GM12878 (cell line): ENCODE measurements around the gene ATP8A1. TPM values are rescaled to one million over a fixed set of nuclear protein-coding genes. Genes with fewer than 3 reads are reported as not detected.

ENCODE experiments used
- ATAC-seq: fragments of 200-7000 bp; cut with Tn5 transposase; 3 replicates; pipeline ENCODE4 v1.9.1; 2020; ENCODE audit warnings: mild to moderate bottlenecking, moderate library complexity
- BruUV-seq: library from RNA; stranded (reverse); fragments of 400-500 nt; replicated peaks from 2 replicates; lab custom pipeline; 2021; lab: Mats Ljungman, UMichigan
- CTCF ChIA-PET: fragments of 300-600 bp; sonication (Branson Sonifier 250); formaldehyde crosslinking; extraction: SDS; loops from one replicate; lab custom pipeline; 2021; ENCODE audit warnings: inconsistent platforms; lab: Yijun Ruan, JAX
- POLR2A ChIA-PET: fragments of 350-600 bp; formaldehyde crosslinking; extraction: SDS; loops from one replicate; lab custom pipeline; 2021; ENCODE audit warnings: inconsistent platforms; lab: Charles Lee
- RAD21 ChIA-PET: fragments of 300-600 bp; sonication (Branson Sonifier 250); formaldehyde crosslinking; loops from one replicate; lab custom pipeline; 2023; ENCODE audit warnings: antibody characterized with exemption; ENCODE audit not compliant: unreplicated experiment; lab: Charles Lee
- SMC1A ChIA-PET: fragments of 300-600 bp; sonication (Branson Sonifier 250); formaldehyde crosslinking; loops from one replicate; lab custom pipeline; 2023; ENCODE audit not compliant: unreplicated experiment, uncharacterized antibody; lab: Charles Lee
- DNase-seq: peaks from one replicate; pipeline ENCODE4 v3.0.0-alpha.2; 2011; ENCODE audit warnings: low read depth, low spot score
- FAIRE-seq: peaks from 3 replicates; lab custom pipeline; 2011; peaks lifted over from hg19 to GRCh38; lab: Jason Lieb, UNC
- H2AFZ ChIP-seq: 2 replicates; pipeline ENCODE4 v1.6.0; 2011; ENCODE audit warnings: low read depth, low read length, control low read depth; ENCODE audit not compliant: control insufficient read depth
- H3K27ac ChIP-seq: 2 replicates; pipeline ENCODE4 v1.5.1; 2011; ENCODE audit warnings: control low read depth; ENCODE audit not compliant: control insufficient read depth, insufficient read depth
- H3K27me3 ChIP-seq, 2 experiments: replicated peaks in 1 of 2; 2 replicates each; pipeline versions ENCODE4 v1.6.0 to v1.6.1; 2011; ENCODE audit warnings: low read length in 1 of 2; ENCODE audit not compliant: control insufficient read depth in 2 of 2, insufficient read depth in 2 of 2
- H3K36me3 ChIP-seq, 2 experiments: 2 replicates each; pipeline ENCODE4 v1.5.1; 2011; ENCODE audit warnings: low read length in 1 of 2; ENCODE audit not compliant: control insufficient read depth in 2 of 2, insufficient read depth in 2 of 2
- H3K4me1 ChIP-seq: 2 replicates; pipeline ENCODE4 v1.6.1; 2011; ENCODE audit warnings: mild to moderate bottlenecking, low read length, moderate library complexity, mixed read lengths; ENCODE audit not compliant: control insufficient read depth, insufficient read depth
- H3K4me2 ChIP-seq: 2 replicates; pipeline ENCODE4 v1.6.0; 2011; ENCODE audit warnings: control low read depth; ENCODE audit not compliant: control insufficient read depth, insufficient read depth
- H3K4me3 ChIP-seq: fragments of 200-600 bp; sonication (generic); 2 replicates; pipeline ENCODE4 v1.5.1; 2016
- H3K79me2 ChIP-seq: 2 replicates; pipeline ENCODE4 v1.6.0; 2011; ENCODE audit warnings: low read length; ENCODE audit not compliant: control insufficient read depth, insufficient read depth
- H3K9ac ChIP-seq: 2 replicates; pipeline ENCODE4 v1.8.0; 2011; ENCODE audit warnings: low read length, control low read depth, mixed read lengths; ENCODE audit not compliant: control insufficient read depth, insufficient read depth
- H3K9me3 ChIP-seq: replicated peaks from 3 replicates; pipeline ENCODE4 v1.5.1; 2011; ENCODE audit warnings: mild to moderate bottlenecking, low read length; ENCODE audit not compliant: control insufficient read depth, insufficient read depth
- H4K20me1 ChIP-seq: 2 replicates; pipeline ENCODE4 v1.6.0; 2011; ENCODE audit not compliant: control insufficient read depth, insufficient read depth
- KAT2A ChIP-seq: conservative IDR thresholded peaks from 2 replicates; pipeline ENCODE4 v1.6.1; 2011; ENCODE audit warnings: low read depth, low read length; ENCODE audit not compliant: control insufficient read depth
- MYC ChIP-seq: IDR thresholded peaks from 2 replicates; pipeline ENCODE4 v1.6.1; 2011; ENCODE audit warnings: mild to moderate bottlenecking, low read length, moderate library complexity, inconsistent platforms; ENCODE audit not compliant: insufficient read depth, insufficient replicate concordance, insufficient read length, severe bottlenecking
- STAT3 ChIP-seq: IDR thresholded peaks from 2 replicates; pipeline ENCODE4 v1.6.1; 2011; ENCODE audit warnings: low read depth, low read length, improper control_type of control experiment
- WGBS: methylation state at CpG from one replicate; pipeline ENCODE4 v1.1.6; 2016; ENCODE audit warnings: low lambda C conversion rate; ENCODE audit not compliant: insufficient replicate concordance, insufficient coverage; ENCODE audit errors: missing lambda C conversion rate; 5-methylcytosine and 5-hydroxymethylcytosine counted together
- in situ Hi-C: fragments of 300-500 bp; cut with MboI; formaldehyde crosslinking; loops from 9 replicates; pipeline ENCODE4 v1.14.3; 2018; ENCODE audit warnings: mixed read lengths
- intact Hi-C: fragments of 100-400 bp; cut with micrococcal nuclease; formaldehyde crosslinking; loops from one replicate; pipeline ENCODE4 v1.14.2; 2022; ENCODE audit not compliant: unreplicated experiment
- polyA plus RNA-seq, 11 experiments: library from polyadenylated mRNA; depleted of rRNA in 4 of 11; unstranded in 6 of 11; stranded (reverse) in 5 of 11; fragments of >200 nt; fragmentation: Nextera tagmentation in 4 of 11; fragmentation: Illumina TruSeq in 1 of 11; extraction: Ambion mirVana in 4 of 11; extraction: Trizol in 1 of 11; gene quantifications; 1 replicate in 1 of 11; 2 replicates in 10 of 11; pipeline versions ENCODE4 v1.2.1 to v1.2.3, GENCODE V29; 2011 to 2016; ENCODE audit warnings: inconsistent platforms in 2 of 11, missing spikeins in 2 of 11, low read depth in 1 of 11
- total RNA-seq, 4 experiments: library from RNA; depleted of rRNA in 3 of 4; stranded (reverse); fragments of >200 nt in 3 of 4; fragmentation: Illumina TruSeq in 1 of 4; extraction: Trizol in 1 of 4; gene quantifications; 2 replicates each; pipeline versions ENCODE4 v1.2.1 to v1.2.3, GENCODE V29; 2013 to 2021
- TF ChIP-seq, protein P1 (sequence below): IDR thresholded peaks from 2 replicates; pipeline ENCODE4 v1.6.1; 2011; ENCODE audit warnings: borderline replicate concordance, low read depth, mild to moderate bottlenecking, moderate library complexity, mixed read lengths, low read length; ENCODE audit not compliant: insufficient read depth; ENCODE audit errors: extremely low read length

ATP8A1 gene
- total and polyA plus RNA-seq, 10 of the 15 experiments (the other 5 are each of a cell fraction or from before 2014, with no cell fraction given) = 9.0 to 116 (median 37.3) TPM

DNA sequence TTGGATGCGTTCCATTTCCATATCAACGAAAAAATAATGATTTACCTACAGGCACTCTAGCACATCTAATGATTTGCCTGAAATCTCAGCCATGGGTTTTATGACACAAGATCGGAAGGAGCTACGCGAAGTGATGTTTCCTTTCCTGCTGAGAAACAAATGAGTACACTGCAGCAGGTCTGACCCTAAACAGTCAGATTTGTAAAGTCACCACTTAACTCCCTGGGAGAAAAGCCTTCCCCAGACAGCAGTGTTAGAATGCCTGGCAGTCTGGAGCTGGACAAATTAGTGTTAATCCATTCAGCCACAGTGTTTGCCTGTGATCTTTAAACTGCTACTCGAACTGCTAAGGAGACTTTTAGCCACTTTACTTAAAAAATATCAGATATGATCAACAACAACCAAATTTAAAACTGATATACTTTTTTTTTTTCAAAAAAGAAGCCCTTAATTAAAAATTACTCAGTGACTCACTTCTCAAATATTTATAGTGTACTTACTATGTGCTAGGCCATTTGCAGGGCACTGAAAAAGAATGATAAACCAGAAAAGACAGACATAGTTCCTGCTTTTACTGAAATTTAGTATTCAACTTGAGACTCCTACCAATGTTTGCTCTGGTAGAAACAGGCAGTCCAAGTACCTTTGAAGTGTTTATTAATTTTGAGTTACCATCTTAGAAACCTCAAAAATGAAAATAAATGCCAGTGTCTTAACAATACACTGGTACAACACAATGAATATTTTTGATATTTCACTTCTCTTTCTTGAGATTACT is 155.1 kb downstream of the ATP8A1 start:
- Histone ChIP-seq H4K20me1 (no peaks in the 10 kb centered on the region), H3K4me3 (no peak overlapping the region), H2AFZ (no peak overlapping the region), H3K27me3 (no peaks in the 10 kb centered on the region), H3K27ac (no peak overlapping the region), H3K9me3 (no peaks in the 10 kb centered on the region), H3K4me2 (no peak overlapping the region), H3K36me3 (peaks cover 6 to 31% of the 10 kb centered on the region in 2 experiments), H3K9ac (no peak overlapping the region), H3K4me1 (no peaks in the 10 kb centered on the region), H3K79me2 (no peaks in the 10 kb centered on the region)
- SMC1A ChIA-PET = interaction anchor here (0.5 to 1.3 kb wide), 3 partner anchors 9 to 131 kb away, joined by 3 to 5 read pairs (median 3); no protein-coding TSS in a partner anchor
- CTCF ChIA-PET = interaction anchor here (1.0 to 2.3 kb wide), 4 partner anchors 17 to 131 kb away, joined by 3 to 12 read pairs (median 4); no protein-coding TSS in a partner anchor
- TF ChIP-seq STAT3 = no peak
- TF ChIP-seq KAT2A = no peak
- TF ChIP-seq, protein P1, sequence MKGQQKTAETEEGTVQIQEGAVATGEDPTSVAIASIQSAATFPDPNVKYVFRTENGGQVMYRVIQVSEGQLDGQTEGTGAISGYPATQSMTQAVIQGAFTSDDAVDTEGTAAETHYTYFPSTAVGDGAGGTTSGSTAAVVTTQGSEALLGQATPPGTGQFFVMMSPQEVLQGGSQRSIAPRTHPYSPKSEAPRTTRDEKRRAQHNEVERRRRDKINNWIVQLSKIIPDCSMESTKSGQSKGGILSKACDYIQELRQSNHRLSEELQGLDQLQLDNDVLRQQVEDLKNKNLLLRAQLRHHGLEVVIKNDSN = no peak
- TF ChIP-seq MYC = no peak
- intact Hi-C loops = no loop called here
- 90% methylated on average over 6 of the region's 6 CpGs for WGBS
- DNase-seq = no peak
- RAD21 ChIA-PET = interaction anchor here (1.2 kb wide), 1 partner anchor 18 kb away, joined by 6 read pairs; no protein-coding TSS in a partner anchor
- no TSS peak for BruUV-seq
- in situ Hi-C loops = no loop called here
- POLR2A ChIA-PET = no interaction called here
- no peak for ATAC-seq
- no peak for FAIRE-seq
